Esophagus (tissue), 2 donors: ENCODE data around the gene INTS7. TPM values are rescaled to one million over a fixed set of nuclear protein-coding genes. Genes with fewer than 3 reads are reported as not detected.

ENCODE experiments used
- H3K27ac ChIP-seq, 2 donors: one replicate each; pipeline ENCODE4 v1.5.1; 2013; ENCODE audit warnings: low read depth in 2 of 2, mild to moderate bottlenecking in 2 of 2, inconsistent platforms in 1 of 2, low read length in 1 of 2, moderate library complexity in 1 of 2
- H3K27me3 ChIP-seq, 2 donors: one replicate each; pipeline ENCODE4 v1.6.1; 2013; ENCODE audit warnings: low read length in 2 of 2, control low read depth in 1 of 2, mild to moderate bottlenecking in 1 of 2; ENCODE audit not compliant: insufficient read depth in 2 of 2, control insufficient read depth in 1 of 2
- H3K36me3 ChIP-seq, 2 donors: one replicate each; pipeline ENCODE4 v1.6.1; 2013; ENCODE audit warnings: low read length in 1 of 2; ENCODE audit not compliant: control insufficient read depth in 2 of 2, insufficient read depth in 2 of 2
- H3K4me1 ChIP-seq, 2 donors: one replicate each; pipeline ENCODE4 v1.6.1; 2013; ENCODE audit warnings: low read length in 1 of 2; ENCODE audit not compliant: control insufficient read depth in 2 of 2, insufficient read depth in 2 of 2
- H3K4me3 ChIP-seq, 2 donors: one replicate each; pipeline ENCODE4 v1.5.1; 2013; ENCODE audit warnings: low read length in 2 of 2, mild to moderate bottlenecking in 2 of 2, low read depth in 1 of 2, moderate library complexity in 1 of 2
- H3K9me3 ChIP-seq, 2 donors: one replicate each; pipeline ENCODE4 v1.6.1; 2013; ENCODE audit warnings: mild to moderate bottlenecking in 2 of 2, low read depth in 1 of 2, low read length in 1 of 2, moderate library complexity in 1 of 2; ENCODE audit not compliant: control insufficient read depth in 2 of 2, insufficient read depth in 1 of 2
- WGBS, 2 donors: extraction: QIAGEN DNeasy Blood & Tissue Kit; methylation state at CpG; one replicate each; pipeline ENCODE4 v1.1.7; 2013; 5-methylcytosine and 5-hydroxymethylcytosine counted together
- polyA plus RNA-seq, 2 donors: library from polyadenylated mRNA; stranded (reverse); fragments of 200-250 nt; gene quantifications; one replicate each; pipeline ENCODE4 v1.2.3, GENCODE V29; 2013
- donor health status: healthy with polysubstance abuse.
- donor health status: Bipolar disorder and iron deficiency.

Gene INTS7
- polyA plus RNA-seq, 2 donors: 5.9 to 8.1 TPM

DNA sequence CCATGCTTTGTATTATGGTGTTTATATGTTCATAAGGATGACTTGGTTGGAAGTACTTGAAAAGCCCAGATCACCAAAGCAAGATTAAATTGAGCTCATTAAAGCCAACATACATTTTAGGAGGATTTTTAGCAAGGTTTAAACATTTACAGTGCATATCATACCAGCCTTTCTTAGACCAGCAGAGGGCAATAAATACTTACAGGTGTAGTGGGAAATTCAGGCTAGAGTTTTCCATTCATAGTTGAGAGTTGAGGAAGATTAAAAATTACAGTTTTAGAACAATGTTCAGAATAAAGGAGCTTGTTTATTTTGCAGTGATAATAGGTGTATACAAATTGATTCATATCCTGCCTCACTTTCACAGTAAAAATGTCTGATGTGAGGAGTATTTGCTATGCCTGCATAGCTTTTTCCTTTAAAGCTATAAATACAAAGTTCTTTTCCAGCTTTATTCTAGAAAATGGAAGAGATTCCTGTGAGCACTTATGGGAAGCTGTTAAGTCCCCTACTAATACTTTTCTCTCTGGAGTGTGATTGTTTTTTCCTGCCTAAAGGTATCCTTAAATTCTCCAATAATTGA, 35.5 kb upstream of the INTS7 start:
- Histone ChIP-seq H3K27me3 (no peaks in the 10 kb centered on the region), H3K4me1 (no peaks in the 10 kb centered on the region), H3K4me3 (no peak overlapping the region), H3K36me3 (no peaks in the 10 kb centered on the region), H3K9me3 (no peaks in the 10 kb centered on the region), H3K27ac (no peak overlapping the region)

DNA sequence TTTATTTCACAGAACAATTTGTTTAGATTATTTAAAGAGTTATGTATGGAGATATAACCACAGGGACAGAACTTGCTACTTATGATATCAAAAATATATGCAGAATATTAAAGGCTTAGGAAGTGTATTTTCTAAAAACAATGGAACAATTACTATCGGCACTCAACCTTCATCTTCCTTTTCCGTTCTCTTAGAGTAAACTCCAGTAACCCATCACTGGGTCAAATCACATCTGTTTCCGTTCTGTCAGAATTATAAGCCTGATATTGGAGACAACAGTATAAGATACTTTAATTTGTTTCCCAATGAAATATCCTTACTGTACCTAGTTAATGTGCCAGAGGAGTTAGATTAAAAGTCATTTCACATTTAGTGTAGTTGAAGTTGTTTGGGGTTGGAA, 32.4 kb upstream of the INTS7 start:
- Histone ChIP-seq H3K9me3 (no peaks in the 10 kb centered on the region), H3K36me3 (no peaks in the 10 kb centered on the region), H3K27me3 (no peaks in the 10 kb centered on the region), H3K4me1 (no peaks in the 10 kb centered on the region), H3K4me3 (no peak overlapping the region), H3K27ac (no peak overlapping the region)
- WGBS, 2 donors: 79 to 91% methylated on average over 3 of the region's 3 CpGs

- no peak overlapping the region for H3K27ac ChIP-seq
- 82 to 84% methylated on average over 5 of the region's 5 CpGs for WGBS, 2 donors
- H3K27me3 ChIP-seq: no peaks in the 10 kb centered on the region
- H3K36me3 ChIP-seq: no peaks in the 10 kb centered on the region
- H3K9me3 ChIP-seq: no peaks in the 10 kb centered on the region
- H3K4me1 ChIP-seq: no peaks in the 10 kb centered on the region
- no peak overlapping the region for H3K4me3 ChIP-seq
Observed at GRCh38 chr1:212062832-212063438, 27.6 kb upstream of the INTS7 start.

DNA sequence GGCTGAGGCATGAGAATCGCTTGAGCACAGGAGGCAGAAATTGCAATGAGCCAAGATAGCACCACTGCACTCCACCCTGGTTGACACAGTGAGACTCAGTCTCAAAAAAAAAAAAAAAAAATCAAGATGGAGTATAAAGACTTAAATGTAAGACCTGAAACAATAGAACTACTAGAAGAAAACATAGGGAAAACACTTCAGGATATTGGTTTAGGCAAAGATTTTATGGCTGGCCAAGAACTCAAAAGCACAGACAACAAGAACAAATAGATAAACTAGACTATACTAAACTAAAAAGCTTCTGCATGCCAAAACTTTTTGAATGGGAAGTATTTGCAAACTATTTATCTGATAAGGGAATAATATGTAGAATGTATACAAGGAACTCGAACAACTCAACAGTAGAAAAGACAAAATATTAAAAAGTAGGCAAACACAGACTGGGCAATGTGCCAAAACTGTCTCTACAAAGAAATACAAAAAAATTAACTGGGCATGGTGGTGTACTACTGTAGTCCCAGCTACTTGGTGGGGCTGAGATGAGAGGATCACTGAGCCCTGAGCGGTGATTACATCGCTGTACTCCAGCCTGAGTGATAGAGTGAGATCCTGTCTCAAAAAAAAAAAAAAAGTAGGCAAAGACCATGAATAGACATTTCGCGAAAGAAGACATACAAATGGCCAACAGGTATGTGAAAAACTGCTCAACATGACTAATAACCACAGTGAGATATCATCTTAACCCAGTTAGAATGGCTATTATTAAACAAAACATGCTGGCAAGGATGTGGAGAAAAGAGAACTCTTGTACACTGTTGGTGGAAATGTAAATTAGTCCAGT, 25.5 kb upstream of the INTS7 start:
- Histone ChIP-seq H3K27ac (no peak overlapping the region), H3K4me3 (no peak overlapping the region), H3K36me3 (no peaks in the 10 kb centered on the region), H3K9me3 (no peaks in the 10 kb centered on the region), H3K4me1 (no peaks in the 10 kb centered on the region), H3K27me3 (no peaks in the 10 kb centered on the region)
- 71 to 74% methylated on average over 6 of the region's 6 CpGs for WGBS, 2 donors

GRCh38 chr1:212055333-212055732, 20.0 kb upstream of the INTS7 start:
- Histone ChIP-seq H3K4me1 (no peaks in the 10 kb centered on the region), H3K9me3 (no peaks in the 10 kb centered on the region), H3K27ac (no peak overlapping the region), H3K4me3 (no peak overlapping the region), H3K27me3 (no peaks in the 10 kb centered on the region), H3K36me3 (peaks cover 0 to 4% of the 10 kb centered on the region in 2 donors)
- 82 to 97% methylated on average over 2 of the region's 2 CpGs for WGBS, 2 donors

- WGBS, 2 donors: 50 to 87% methylated on average over 1 of the region's 1 CpG
- no peaks in the 10 kb centered on the region for H3K27me3 ChIP-seq
- H3K4me1 ChIP-seq: no peaks in the 10 kb centered on the region
- H3K36me3 ChIP-seq: peaks cover 0 to 4% of the 10 kb centered on the region in 2 donors
- H3K4me3 ChIP-seq: no peak overlapping the region
- H3K27ac ChIP-seq: no peak overlapping the region
- no peaks in the 10 kb centered on the region for H3K9me3 ChIP-seq
Observed at GRCh38 chr1:212053993-212054392, 18.6 kb upstream of the INTS7 start.

DNA sequence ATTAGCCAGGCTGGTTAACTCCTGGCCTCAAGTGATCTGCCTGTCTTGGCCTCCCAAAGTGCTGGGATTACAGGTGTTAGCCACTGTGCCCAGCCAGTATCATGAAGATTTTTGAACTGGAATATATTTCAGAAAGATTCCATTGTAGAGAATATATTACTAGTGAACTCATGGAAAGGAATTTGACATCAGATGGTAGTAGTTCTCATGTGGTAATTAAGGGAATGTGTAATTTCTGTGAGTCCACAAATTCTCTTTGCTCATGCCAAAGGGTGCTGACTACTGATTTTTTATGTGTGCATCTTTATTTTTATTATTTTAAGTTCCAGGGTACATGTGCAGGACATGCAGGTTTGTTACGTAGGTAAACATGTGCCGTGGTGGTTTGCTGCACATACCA, 10.6 kb upstream of the INTS7 start:
- no peaks in the 10 kb centered on the region for H3K4me1 ChIP-seq
- no peaks in the 10 kb centered on the region for H3K9me3 ChIP-seq
- no peak overlapping the region for H3K4me3 ChIP-seq
- H3K36me3 ChIP-seq: no peaks in the 10 kb centered on the region
- H3K27me3 ChIP-seq: no peaks in the 10 kb centered on the region
- H3K27ac ChIP-seq: no peak overlapping the region
- 93 to 96% methylated on average over 2 of the region's 2 CpGs for WGBS, 2 donors

DNA sequence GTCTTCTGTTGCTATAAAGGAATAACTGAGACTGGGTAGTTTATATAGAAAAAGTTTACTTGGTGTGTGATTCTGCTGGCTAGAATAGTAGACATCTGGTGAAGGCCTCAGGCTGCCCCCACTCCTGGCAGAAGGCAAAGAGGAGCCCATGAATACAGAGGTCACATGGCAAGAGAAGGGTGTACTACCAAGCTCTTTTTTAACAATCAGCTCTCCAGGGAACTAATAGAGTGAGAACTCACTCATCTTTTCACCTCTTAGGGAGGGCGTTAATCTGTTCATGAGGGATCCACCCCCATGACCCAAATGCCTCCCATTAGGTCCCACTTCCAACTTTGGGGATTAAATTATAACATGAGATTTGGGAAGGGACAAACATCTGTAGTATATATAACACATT, 9.5 kb upstream of the INTS7 start:
- H3K4me1 ChIP-seq: no peaks in the 10 kb centered on the region
- H3K36me3 ChIP-seq: no peaks in the 10 kb centered on the region
- H3K4me3 ChIP-seq: no peak overlapping the region
- H3K27me3 ChIP-seq: no peaks in the 10 kb centered on the region
- H3K9me3 ChIP-seq: no peaks in the 10 kb centered on the region
- no peak overlapping the region for H3K27ac ChIP-seq
- 95 to 98% methylated on average over 1 of the region's 1 CpG for WGBS, 2 donors

DNA sequence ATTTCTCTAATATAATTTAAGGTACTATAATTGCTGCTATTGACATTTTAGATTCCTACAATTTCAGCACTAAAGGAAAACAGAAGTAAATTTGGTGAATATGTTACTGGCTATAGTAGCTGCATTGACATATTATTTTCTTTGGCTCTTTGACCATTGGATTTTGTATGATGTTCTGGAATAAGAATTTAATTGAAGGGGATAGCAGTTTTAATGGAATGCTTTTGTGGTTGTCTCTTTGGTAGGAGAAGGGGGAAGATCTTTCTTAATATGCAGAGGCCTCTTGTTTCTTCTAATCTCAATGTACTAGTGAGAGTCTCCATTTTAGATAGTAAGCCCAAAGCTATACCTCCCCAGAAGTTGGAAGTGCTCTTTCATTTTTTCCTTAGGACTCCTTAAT, 7.1 kb upstream of the INTS7 start:
- no peak overlapping the region for H3K27ac ChIP-seq
- no peak overlapping the region for H3K4me3 ChIP-seq
- no peaks in the 10 kb centered on the region for H3K27me3 ChIP-seq
- no peaks in the 10 kb centered on the region for H3K4me1 ChIP-seq
- no peaks in the 10 kb centered on the region for H3K36me3 ChIP-seq
- no peaks in the 10 kb centered on the region for H3K9me3 ChIP-seq
